Activated T-helper 1 cell treated with Interleukin-2 at 50 U/mL for 16 hours (primary cell): ENCODE results near the gene RIC8A.

Experiments
- DNase-seq: peaks from one replicate; pipeline ENCODE4 v3.0.0-alpha.2; 2020; ENCODE audit warnings: low read depth

Gene RIC8A

GRCh38 chr11:244376-244775 is 36.9 kb downstream of the RIC8A start:
- DNase-seq, result no peak

DNA sequence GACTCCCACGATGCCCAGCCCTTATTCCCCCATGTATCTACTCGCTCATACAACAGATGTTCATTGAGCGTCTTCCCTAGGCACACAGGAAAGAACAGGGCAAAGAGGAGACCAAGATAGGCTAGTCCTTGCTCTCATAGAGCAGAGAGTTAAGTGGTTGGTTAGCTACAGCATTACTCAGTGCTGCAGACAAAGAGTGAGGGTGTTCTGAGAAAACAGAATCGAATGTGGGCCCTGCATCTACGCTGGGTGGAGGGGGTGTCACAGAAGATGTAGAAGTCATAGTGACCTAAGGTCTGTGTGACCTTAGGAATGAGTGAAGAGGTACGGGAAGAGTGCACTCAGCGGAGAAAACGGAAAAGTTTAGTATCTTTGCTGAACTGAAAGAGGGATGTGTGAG is 41.6 kb downstream of the RIC8A start:
- no peak for DNase-seq

- no peak for DNase-seq
Observed at GRCh38 chr11:250274-250673, 42.8 kb downstream of the RIC8A start.

DNA sequence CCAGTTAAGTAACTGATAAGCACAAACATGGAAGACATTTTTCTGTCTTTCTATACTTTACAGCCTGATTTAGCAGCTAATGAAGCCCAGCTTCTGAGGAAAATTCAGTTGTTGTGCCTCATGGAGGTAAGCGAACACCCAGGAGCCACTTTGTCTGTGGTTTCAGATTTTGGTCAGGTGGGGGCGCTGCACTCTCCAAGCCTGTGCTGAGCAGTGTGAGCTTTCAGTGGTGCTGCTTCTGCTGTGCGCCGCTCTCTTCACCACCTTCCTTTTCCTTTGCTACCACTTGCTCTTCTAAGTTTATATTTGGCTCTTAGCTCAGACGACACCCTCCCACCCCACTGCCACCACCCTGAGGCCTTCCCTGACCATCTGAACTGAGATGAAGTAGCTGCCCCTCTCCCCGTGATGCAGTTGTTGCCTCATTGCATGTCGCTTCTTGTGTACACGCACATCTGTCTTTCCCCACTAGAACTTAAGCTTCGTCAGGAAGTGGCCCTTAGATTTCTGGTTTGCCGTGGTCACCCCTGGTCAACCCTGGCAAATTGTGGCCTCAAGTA is 43.3 kb downstream of the RIC8A start:
- peak; percentile 67 for DNase-seq

- DNase-seq, result no peak
Observed at GRCh38 chr11:251550-251949, 44.0 kb downstream of the RIC8A start.

DNA sequence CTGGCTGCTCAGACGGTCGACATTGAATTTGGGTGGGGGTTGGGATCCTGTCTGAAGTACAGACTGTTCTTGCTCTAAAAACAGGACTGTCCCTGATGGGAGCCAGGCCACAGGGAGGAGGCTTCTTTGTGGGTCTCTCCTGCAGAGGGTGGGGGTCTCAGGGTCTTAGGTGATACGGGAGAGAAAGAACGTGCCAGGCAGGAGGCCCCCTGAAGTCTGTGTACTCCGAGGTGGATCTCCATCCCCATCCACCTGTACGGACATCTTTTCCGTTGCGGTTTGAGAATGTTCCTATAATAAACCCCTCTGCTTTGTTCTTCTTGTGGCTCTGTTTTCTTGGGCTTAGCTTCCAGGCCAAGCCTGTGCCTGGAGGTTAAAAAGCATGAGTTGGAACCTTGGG is 45.2 kb downstream of the RIC8A start:
- DNase-seq, result no peak

DNA sequence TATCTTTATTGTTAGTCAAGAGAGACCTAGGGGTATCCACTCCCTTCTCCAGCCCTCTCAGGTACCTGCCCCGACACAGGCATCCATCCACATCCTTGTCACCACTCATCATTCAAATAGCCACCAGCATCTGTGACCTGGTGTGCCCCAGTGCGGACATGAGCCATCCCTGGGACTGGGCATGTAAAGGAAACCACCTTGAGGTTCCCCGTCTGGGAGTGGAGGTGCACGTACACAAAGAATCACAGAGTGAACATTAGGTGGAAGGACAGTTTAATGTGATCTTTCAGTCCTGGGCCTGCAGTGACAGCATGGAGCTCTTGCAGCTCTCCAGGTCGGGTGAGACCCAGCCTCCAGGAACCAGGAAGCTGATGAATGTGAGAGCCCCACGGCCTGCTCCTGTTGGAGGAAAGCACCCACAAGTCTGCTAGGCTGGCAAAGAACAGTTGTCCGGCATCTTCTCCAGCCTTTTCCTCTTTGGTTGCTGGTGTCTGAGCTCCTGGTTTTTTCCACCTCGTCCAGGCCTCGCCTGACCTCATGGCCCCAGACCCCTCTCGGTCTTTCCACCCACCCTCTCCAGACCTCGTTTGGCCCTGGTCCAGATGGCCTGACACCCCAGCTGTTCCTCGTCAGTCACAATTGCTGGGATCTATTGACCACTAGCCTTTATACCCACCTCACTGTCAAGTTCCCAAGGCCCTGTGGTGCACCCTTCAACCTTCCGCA is 45.8 kb downstream of the RIC8A start:
- no peak for DNase-seq

DNA sequence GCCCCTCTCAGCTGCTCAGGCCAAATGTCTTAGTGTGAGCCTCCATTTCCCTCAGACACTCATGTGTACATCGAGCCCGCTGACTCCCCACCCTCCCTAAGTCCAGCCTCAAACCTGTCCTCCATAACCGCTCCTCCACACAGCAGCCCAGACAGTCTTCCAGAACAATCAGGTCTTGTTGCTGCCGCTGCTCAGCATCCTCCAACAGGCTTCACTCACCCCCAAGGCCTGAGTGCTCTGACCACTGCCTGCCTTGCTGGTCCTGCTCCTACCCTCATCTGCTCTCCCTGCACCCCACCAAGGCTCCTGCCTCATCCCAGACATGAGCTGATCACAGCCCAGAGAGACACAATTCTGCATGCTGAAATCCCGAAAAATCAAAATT is 46.4 kb downstream of the RIC8A start:
- no peak for DNase-seq

DNA sequence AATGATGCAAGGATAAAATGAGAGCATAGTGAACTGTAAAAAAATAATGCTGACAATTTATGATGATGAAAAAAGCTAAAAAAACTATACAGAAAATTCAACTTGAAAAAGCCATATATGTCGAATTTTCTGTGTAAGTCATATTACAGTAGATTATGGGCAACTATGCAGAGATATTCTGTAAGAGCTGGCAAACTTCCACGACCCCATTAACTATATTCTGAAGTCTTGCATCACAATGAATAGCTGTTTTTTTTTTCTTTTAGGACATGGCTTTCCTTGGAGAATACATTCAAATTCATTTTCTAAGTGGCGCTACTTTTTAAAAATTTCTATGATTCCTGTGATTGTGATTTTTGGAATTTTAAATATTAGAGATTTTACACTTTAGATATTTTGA is 47.7 kb downstream of the RIC8A start:
- DNase-seq, result no peak

- DNase-seq, result no peak
Observed at GRCh38 chr11:255816-256215, 48.3 kb downstream of the RIC8A start.

- no peak for DNase-seq
Observed at GRCh38 chr11:256952-257737, 49.6 kb downstream of the RIC8A start.

GRCh38 chr11:257766-258493 is 50.4 kb downstream of the RIC8A start:
- DNase-seq, result no peak

DNA sequence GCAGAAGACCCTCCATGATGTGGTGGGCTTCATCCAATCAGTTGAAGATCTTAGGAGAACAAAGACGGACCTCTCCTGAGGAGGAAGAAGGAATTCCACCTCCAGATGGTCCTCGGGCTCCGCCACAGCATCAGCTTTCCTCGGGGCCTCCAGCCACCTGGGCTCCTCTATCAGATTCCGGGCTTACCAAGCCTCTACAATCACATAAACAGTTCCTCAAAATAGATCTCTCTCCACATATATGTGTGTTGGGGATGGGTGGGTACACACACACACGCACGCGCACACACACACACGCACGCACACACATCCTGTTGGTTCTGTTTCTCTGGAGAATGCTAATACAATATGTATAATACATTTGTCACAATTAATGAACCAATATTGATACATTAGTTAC is 51.9 kb downstream of the RIC8A start:
- no peak for DNase-seq

GRCh38 chr11:261624-262023 is 54.1 kb downstream of the RIC8A start:
- DNase-seq, result no peak
